Left lung (tissue), 10 donors: Measurements from ENCODE around the gene ZBED1. TPM values are rescaled to one million over a fixed set of nuclear protein-coding genes. Genes with fewer than 3 reads are reported as not detected.
"Not testable (repeated sequence)": the region's sequence is repeated elsewhere in the genome, so short reads cannot be mapped to it uniquely, and the experiment has no call there.

Experiments used
- ATAC-seq: fragments of 200-7000 bp; cut with Tn5 transposase; one replicate; pipeline ENCODE4 v1.9.1; 2020; ENCODE audit warnings: moderate library complexity
- DNase-seq, 4 donors: peaks; one replicate each; pipeline ENCODE4 v3.0.0-alpha.2; 2013 to 2020
- H3K27ac ChIP-seq, 2 donors: fragments of 200-600 bp; sonication (generic) in 1 of 2; one replicate each; pipeline versions ENCODE4 v1.5.0 to v1.8.0; 2020 to 2021
- H3K27me3 ChIP-seq, 2 donors: fragments of 200-600 bp; sonication (generic) in 1 of 2; one replicate each; pipeline versions ENCODE4 v1.5.0 to v1.8.0; 2020 to 2021
- H3K36me3 ChIP-seq, 2 donors: fragments of 200-600 bp; sonication (generic) in 1 of 2; one replicate each; pipeline versions ENCODE4 v1.5.0 to v1.8.0; 2020 to 2021
- H3K4me1 ChIP-seq, 2 donors: fragments of 200-600 bp; one replicate each; pipeline ENCODE4 v1.8.0; 2021
- H3K4me3 ChIP-seq, 2 donors: fragments of 200-600 bp; sonication (generic) in 1 of 2; one replicate each; pipeline versions ENCODE4 v1.5.0 to v1.8.0; 2020 to 2021; ENCODE audit warnings: mild to moderate bottlenecking in 1 of 2
- H3K9me3 ChIP-seq, 2 donors: fragments of 200-600 bp; sonication (generic) in 1 of 2; one replicate each; pipeline versions ENCODE4 v1.5.0 to v1.8.0; 2020 to 2021
- CTCF ChIP-seq, 2 donors: fragments of 200-600 bp; sonication (generic) in 1 of 2; IDR thresholded peaks; one replicate each; pipeline versions ENCODE4 v1.5.0 to v1.8.0; 2021; ENCODE audit warnings: antibody characterized with exemption in 2 of 2
- intact Hi-C, 2 donors: fragments of 100-400 bp; cut with DNase I; formaldehyde crosslinking; loops; one replicate each; pipeline versions ENCODE4 v1.11.2 to v1.14.2; 2022
- polyA plus RNA-seq, 6 donors: library from polyadenylated mRNA; unstranded; fragments of 120-200 nt; gene quantifications; one replicate each; pipeline ENCODE4 v1.2.1, GENCODE V29; 2013; ENCODE audit not compliant: insufficient read length in 6 of 6
- total RNA-seq, 2 donors: library from RNA; stranded (reverse); fragmentation: NEBNext Ultra II Directional; extraction: Animal tissue kit (Norgen Biotek cat#: 25700); gene quantifications; one replicate each; pipeline ENCODE4 v1.2.1, GENCODE V29; 2021
- donor health status: DM: no; HTN: yes; CAD: no.
- donor health status: DM: no; HTN: no; CAD: no.

The ZBED1 gene
- total and polyA plus RNA-seq, 8 donors: 26.1 to 40.2 (median 31.1) TPM

- no peaks in the 10 kb centered on the region for H3K9me3 ChIP-seq
- no peak overlapping the region for H3K4me3 ChIP-seq
- DNase-seq (peak in 1 of 4 donors; percentile 6), ATAC-seq (no peak)
- H3K27me3 ChIP-seq: no peaks in the 10 kb centered on the region
- no peak for TF ChIP-seq CTCF (IDR thresholded peaks at IDR 0.05)
- H3K36me3 ChIP-seq: no peaks in the 10 kb centered on the region
- intact Hi-C loops: no loop called here
- H3K4me1 ChIP-seq: no peaks in the 10 kb centered on the region
- H3K27ac ChIP-seq: no peak overlapping the region
Measured at GRCh38 chrX:2471641-2472040, 29.1 kb downstream of the ZBED1 start.

GRCh38 chrX:2471126-2471525 is 29.6 kb downstream of the ZBED1 start:
- H3K9me3 ChIP-seq, intact Hi-C loops, H3K4me3 ChIP-seq, H3K36me3 ChIP-seq, H3K27ac ChIP-seq, ATAC-seq, H3K27me3 ChIP-seq, H3K4me1 ChIP-seq: not testable (repeated sequence)
- DNase-seq: peak in 1 of 4 donors; percentile 11

GRCh38 chrX:2469852-2470251 is 30.9 kb downstream of the ZBED1 start:
- ATAC-seq, intact Hi-C loops: not testable (repeated sequence)

GRCh38 chrX:2469196-2469685 is 31.5 kb downstream of the ZBED1 start:
- no peak for DNase-seq
- no peaks in the 10 kb centered on the region for H3K27me3 ChIP-seq
- no peak for ATAC-seq
- TF ChIP-seq CTCF (IDR thresholded peaks at IDR 0.05): no peak
- intact Hi-C loops: no loop called here
- H3K4me3 ChIP-seq: no peak overlapping the region
- no peaks in the 10 kb centered on the region for H3K4me1 ChIP-seq
- no peaks in the 10 kb centered on the region for H3K36me3 ChIP-seq
- no peak overlapping the region for H3K27ac ChIP-seq
- no peaks in the 10 kb centered on the region for H3K9me3 ChIP-seq

More at GRCh38 chrX:2469852-2470251, 30.9 kb downstream of the ZBED1 start:
- not testable (repeated sequence) for H3K4me1 ChIP-seq, H3K9me3 ChIP-seq, H3K27ac ChIP-seq, H3K4me3 ChIP-seq, H3K36me3 ChIP-seq, H3K27me3 ChIP-seq
- DNase-seq: peak in 1 of 4 donors; percentile 3

GRCh38 chrX:2468261-2469195 is 32.2 kb downstream of the ZBED1 start:
- intact Hi-C loops: no loop called here
- Histone ChIP-seq H3K27me3 (no peaks in the 10 kb centered on the region), H3K27ac (no peak overlapping the region), H3K9me3 (no peaks in the 10 kb centered on the region), H3K36me3 (no peaks in the 10 kb centered on the region), H3K4me1 (no peaks in the 10 kb centered on the region), H3K4me3 (no peak overlapping the region)
- TF ChIP-seq CTCF (IDR thresholded peaks at IDR 0.05): no peak
- DNase-seq: no peak
- ATAC-seq: no peak

GRCh38 chrX:2466876-2467656 is 33.7 kb downstream of the ZBED1 start:
- H3K4me1 ChIP-seq: no peaks in the 10 kb centered on the region
- no peaks in the 10 kb centered on the region for H3K9me3 ChIP-seq
- no peaks in the 10 kb centered on the region for H3K36me3 ChIP-seq
- no peak for ATAC-seq
- H3K27ac ChIP-seq: no peak overlapping the region
- intact Hi-C loops: no loop called here
- no peak for TF ChIP-seq CTCF (IDR thresholded peaks at IDR 0.05)
- H3K4me3 ChIP-seq: no peak overlapping the region
- no peaks in the 10 kb centered on the region for H3K27me3 ChIP-seq
- DNase-seq: no peak
